HepG2 (cell line): ENCODE data around the gene AKIP1. TPM values are rescaled to one million over a fixed set of nuclear protein-coding genes. Genes with fewer than 3 reads are reported as not detected.

Source experiments
- ATAC-seq: fragments of 200-7000 bp; cut with Tn5 transposase; 3 replicates; pipeline ENCODE4 v1.9.1; 2020; ENCODE audit warnings: mild to moderate bottlenecking, moderate library complexity
- BruUV-seq: library from RNA; stranded (reverse); fragments of 400-500 nt; replicated peaks from 2 replicates; lab custom pipeline; 2021; lab: Mats Ljungman, UMichigan
- CTCF ChIA-PET: fragments of 300-600 bp; formaldehyde crosslinking; extraction: SDS; loops from one replicate; lab custom pipeline; 2021; ENCODE audit warnings: low total read pairs, inconsistent platforms, low intra/inter-chr PET ratio; lab: Yijun Ruan, JAX
- POLR2A ChIA-PET: fragments of 350-600 bp; sonication (Branson Sonifier 250); formaldehyde crosslinking; loops from one replicate; lab custom pipeline; 2020; ENCODE audit warnings: antibody characterized with exemption, inconsistent platforms; lab: Yijun Ruan, JAX
- DNase-seq: peaks from one replicate; pipeline ENCODE4 v3.0.0-alpha.2; 2015; ENCODE audit warnings: low spot score
- FAIRE-seq: peaks from 3 replicates; lab custom pipeline; 2011; peaks lifted over from hg19 to GRCh38; lab: Jason Lieb, UNC
- H2AFZ ChIP-seq: one replicate; pipeline ENCODE4 v1.6.1; 2011; ENCODE audit warnings: low read length, inconsistent platforms
- H3K27ac ChIP-seq: fragments of 300-600 bp; 3 replicates; pipeline ENCODE4 v1.8.0; 2011; ENCODE audit warnings: mixed run types, mild to moderate bottlenecking, mixed read lengths, low read length, inconsistent platforms; ENCODE audit not compliant: insufficient read depth; ENCODE audit errors: extremely low read length
- H3K27me3 ChIP-seq, 2 experiments: fragments of 200-600 bp in 1 of 2; 2 replicates in 1 of 2; 3 replicates in 1 of 2; pipeline versions ENCODE4 v1.6.0 to v1.8.0; 2011; ENCODE audit warnings: low read length in 2 of 2, mild to moderate bottlenecking in 2 of 2, moderate library complexity in 2 of 2, inconsistent platforms in 1 of 2; ENCODE audit not compliant: insufficient read depth in 2 of 2, control insufficient read depth in 1 of 2
- H3K36me3 ChIP-seq, 2 experiments: fragments of 200-600 bp in 1 of 2; replicated peaks in 1 of 2; 2 replicates in 1 of 2; 3 replicates in 1 of 2; pipeline versions ENCODE4 v1.5.1 to v1.8.0; 2011; ENCODE audit warnings: low read length in 2 of 2, inconsistent platforms in 1 of 2; ENCODE audit not compliant: insufficient read depth in 2 of 2, control insufficient read depth in 1 of 2
- H3K4me1 ChIP-seq: 2 replicates; pipeline ENCODE4 v1.5.1; 2012; ENCODE audit warnings: low read length, inconsistent platforms; ENCODE audit not compliant: insufficient read depth
- H3K4me2 ChIP-seq: 2 replicates; pipeline ENCODE4 v1.6.0; 2011; ENCODE audit warnings: low read depth, low read length, inconsistent platforms
- H3K4me3 ChIP-seq, 3 experiments: fragments of 200-600 bp in 1 of 3; sonication (generic), shearing (Covaris generic) in 1 of 3; replicated peaks in 1 of 3; 2 replicates each; pipeline ENCODE4 v1.5.1; 2011 to 2016; ENCODE audit warnings: low read length in 3 of 3, inconsistent platforms in 2 of 3, low read depth in 2 of 3, mild to moderate bottlenecking in 2 of 3, control low read depth in 1 of 3, mixed read lengths in 1 of 3; ENCODE audit not compliant: insufficient read depth in 1 of 3
- H3K79me2 ChIP-seq: one replicate; pipeline ENCODE4 v1.6.1; 2011; ENCODE audit warnings: low read length, inconsistent platforms; ENCODE audit not compliant: insufficient read depth
- H3K9ac ChIP-seq: 2 replicates; pipeline ENCODE4 v1.6.0; 2011; ENCODE audit warnings: mild to moderate bottlenecking, low read depth, low read length, inconsistent platforms; ENCODE audit not compliant: insufficient read depth
- H3K9me3 ChIP-seq: 2 replicates; pipeline ENCODE4 v1.5.1; 2012; ENCODE audit warnings: mild to moderate bottlenecking, low read length
- H4K20me1 ChIP-seq: 2 replicates; pipeline ENCODE4 v1.6.0; 2011; ENCODE audit warnings: inconsistent platforms, mild to moderate bottlenecking, low read length, moderate library complexity; ENCODE audit not compliant: insufficient read depth
- ZNF713 ChIP-seq: sonication (generic); formaldehyde crosslinking; IDR thresholded peaks from 2 replicates; pipeline ENCODE4 v1.4.0; 2020; ENCODE audit warnings: mild to moderate bottlenecking, missing genetic modification reagents
- WGBS: methylation state at CpG from one replicate; pipeline ENCODE4 v1.1.6; 2017; ENCODE audit warnings: low lambda C conversion rate; 5-methylcytosine and 5-hydroxymethylcytosine counted together
- in situ Hi-C: cut with HindIII; loops from 2 replicates; pipeline ENCODE4 v1.10.0; 2017; ENCODE audit warnings: low pct_unique_long_range_greater_than_20kb; ENCODE audit not compliant: extremely low pct_ligation_motif_present
- intact Hi-C: fragments of 100-400 bp; cut with micrococcal nuclease; formaldehyde crosslinking; loops from one replicate; pipeline ENCODE4 v1.10.0; 2022; ENCODE audit not compliant: unreplicated experiment
- polyA plus RNA-seq, 8 experiments: library from polyadenylated mRNA; depleted of rRNA in 3 of 8; stranded (reverse) in 7 of 8; unstranded in 1 of 8; fragments of >200 nt; fragmentation: Illumina TruSeq in 4 of 8; extraction: Trizol in 4 of 8; gene quantifications; 2 replicates each; pipeline versions ENCODE4 v1.2.1 to v1.2.3, GENCODE V29; 2011 to 2016; ENCODE audit warnings: low read depth in 4 of 8, missing spikeins in 1 of 8, mixed read lengths in 1 of 8; ENCODE audit not compliant: insufficient read depth in 1 of 8
- total RNA-seq, 5 experiments: library from RNA; depleted of rRNA; stranded (reverse); fragments of >200 nt; fragmentation: Illumina TruSeq; extraction: Trizol; gene quantifications; 2 replicates each; pipeline ENCODE4 v1.2.3, GENCODE V29; 2016; ENCODE audit warnings: low read depth in 1 of 5
- TF ChIP-seq, protein P1 (sequence below): sonication (generic); formaldehyde crosslinking; IDR thresholded peaks from 2 replicates; pipeline ENCODE4 v1.5.0; 2020; ENCODE audit warnings: mild to moderate bottlenecking, missing genetic modification reagents, borderline replicate concordance
- TF ChIP-seq, protein P2 (sequence below), 2 experiments: sonication (generic) in 1 of 2; formaldehyde crosslinking in 1 of 2; IDR thresholded peaks; 2 replicates each; pipeline versions ENCODE4 v1.5.1 to v1.6.1; 2011 to 2020; ENCODE audit warnings: borderline replicate concordance in 1 of 2, low read depth in 1 of 2, low read length in 1 of 2, mild to moderate bottlenecking in 1 of 2, missing genetic modification reagents in 1 of 2, moderate library complexity in 1 of 2
- TF ChIP-seq, protein P3 (sequence below): sonication (generic); formaldehyde crosslinking; IDR thresholded peaks from 2 replicates; pipeline ENCODE4 v1.4.0; 2020; ENCODE audit warnings: missing genetic modification reagents
- TF ChIP-seq, protein P4 (sequence below): fragments of 450-650 bp; IDR thresholded peaks from 2 replicates; pipeline ENCODE4 v1.6.1; 2016

The AKIP1 gene
- total and polyA plus RNA-seq, 2 of the 13 experiments (the other 11 are each of a cell fraction or from before 2014, with no cell fraction given), result 10.0 to 20.3 TPM

DNA sequence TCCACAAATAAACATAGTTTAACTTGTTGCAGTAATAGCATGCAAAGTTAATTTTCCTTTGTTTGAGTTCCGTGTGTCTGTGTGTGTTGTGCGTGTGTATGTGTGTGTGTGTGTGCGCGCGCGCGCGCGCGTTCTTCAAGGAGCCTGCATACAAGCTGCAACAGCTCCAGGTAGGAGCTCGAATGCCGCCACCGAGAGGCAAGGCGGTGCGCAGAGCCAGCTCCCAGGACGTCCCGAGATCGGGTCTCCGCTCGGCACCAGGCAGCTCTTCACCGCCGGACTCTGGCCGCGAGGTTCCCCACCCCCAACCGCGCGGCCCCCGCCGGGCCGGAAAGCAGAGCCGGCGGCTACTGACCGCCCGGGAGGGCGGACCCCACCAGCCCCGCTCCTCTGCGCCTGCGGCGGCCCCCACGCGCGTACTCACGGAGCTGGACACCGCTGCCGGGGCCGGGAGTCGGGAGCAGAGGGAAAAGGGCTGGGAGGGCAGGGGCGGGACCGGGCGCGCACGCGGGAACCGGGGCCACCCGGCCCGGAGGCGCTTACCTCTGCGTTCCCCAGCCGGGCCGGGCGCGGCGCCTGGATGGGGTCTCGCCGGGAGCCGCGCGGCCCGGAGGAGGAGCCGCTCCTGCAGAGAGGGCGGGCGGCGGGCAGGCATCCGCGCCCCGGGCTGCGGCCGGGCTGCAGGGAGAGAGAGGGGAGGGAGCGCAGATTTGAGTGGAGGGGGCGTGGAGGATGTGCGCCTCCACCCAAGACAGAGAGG, 40.4 kb upstream of the AKIP1 start (continued):
- TF ChIP-seq, protein P1, sequence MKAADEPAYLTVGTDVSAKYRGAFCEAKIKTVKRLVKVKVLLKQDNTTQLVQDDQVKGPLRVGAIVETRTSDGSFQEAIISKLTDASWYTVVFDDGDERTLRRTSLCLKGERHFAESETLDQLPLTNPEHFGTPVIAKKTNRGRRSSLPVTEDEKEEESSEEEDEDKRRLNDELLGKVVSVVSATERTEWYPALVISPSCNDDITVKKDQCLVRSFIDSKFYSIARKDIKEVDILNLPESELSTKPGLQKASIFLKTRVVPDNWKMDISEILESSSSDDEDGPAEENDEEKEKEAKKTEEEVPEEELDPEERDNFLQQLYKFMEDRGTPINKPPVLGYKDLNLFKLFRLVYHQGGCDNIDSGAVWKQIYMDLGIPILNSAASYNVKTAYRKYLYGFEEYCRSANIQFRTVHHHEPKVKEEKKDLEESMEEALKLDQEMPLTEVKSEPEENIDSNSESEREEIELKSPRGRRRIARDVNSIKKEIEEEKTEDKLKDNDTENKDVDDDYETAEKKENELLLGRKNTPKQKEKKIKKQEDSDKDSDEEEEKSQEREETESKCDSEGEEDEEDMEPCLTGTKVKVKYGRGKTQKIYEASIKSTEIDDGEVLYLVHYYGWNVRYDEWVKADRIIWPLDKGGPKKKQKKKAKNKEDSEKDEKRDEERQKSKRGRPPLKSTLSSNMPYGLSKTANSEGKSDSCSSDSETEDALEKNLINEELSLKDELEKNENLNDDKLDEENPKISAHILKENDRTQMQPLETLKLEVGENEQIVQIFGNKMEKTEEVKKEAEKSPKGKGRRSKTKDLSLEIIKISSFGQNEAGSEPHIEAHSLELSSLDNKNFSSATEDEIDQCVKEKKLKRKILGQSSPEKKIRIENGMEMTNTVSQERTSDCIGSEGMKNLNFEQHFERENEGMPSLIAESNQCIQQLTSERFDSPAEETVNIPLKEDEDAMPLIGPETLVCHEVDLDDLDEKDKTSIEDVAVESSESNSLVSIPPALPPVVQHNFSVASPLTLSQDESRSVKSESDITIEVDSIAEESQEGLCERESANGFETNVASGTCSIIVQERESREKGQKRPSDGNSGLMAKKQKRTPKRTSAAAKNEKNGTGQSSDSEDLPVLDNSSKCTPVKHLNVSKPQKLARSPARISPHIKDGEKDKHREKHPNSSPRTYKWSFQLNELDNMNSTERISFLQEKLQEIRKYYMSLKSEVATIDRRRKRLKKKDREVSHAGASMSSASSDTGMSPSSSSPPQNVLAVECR (CRISPR knock-in tag), result no peak

DNA sequence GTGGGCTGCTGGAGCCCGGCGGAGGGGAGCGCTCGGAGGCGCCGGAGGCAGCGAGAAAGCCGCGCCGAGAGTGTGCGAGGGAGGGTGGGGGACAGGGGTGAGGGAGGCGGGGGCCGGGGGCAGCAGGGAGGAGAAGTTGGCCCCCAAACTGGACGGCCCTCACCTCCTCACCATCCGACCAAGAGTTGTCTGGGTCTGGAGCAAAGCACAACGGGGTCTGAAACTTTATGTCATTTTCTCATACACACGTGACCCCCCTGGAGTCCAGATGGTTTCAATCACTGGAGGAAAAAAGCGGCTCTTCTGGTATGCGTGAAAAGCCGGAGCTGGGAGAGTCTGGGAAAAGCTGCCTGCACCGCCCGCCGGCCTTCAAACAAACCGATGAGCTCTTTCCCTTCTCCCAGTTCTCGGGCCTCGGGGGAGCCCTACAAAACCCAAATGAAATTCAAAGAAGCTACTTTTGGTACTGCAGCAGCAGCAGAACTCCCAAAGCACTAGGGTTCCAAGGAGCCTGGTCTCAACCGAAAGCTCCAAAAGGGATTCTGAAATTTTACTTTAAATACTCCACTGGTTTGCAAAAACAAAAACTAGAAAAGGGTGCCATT, 39.7 kb upstream of the AKIP1 start:
- BruUV-seq, result no TSS peak
- Histone ChIP-seq H3K4me2 (peak overlapping the region; percentile 80), H3K9ac (no peak overlapping the region), H3K4me1 (peaks cover 26% of the 10 kb centered on the region), H4K20me1 (no peaks in the 10 kb centered on the region), H3K9me3 (no peaks in the 10 kb centered on the region)
- in situ Hi-C loops, result no loop called here
- intact Hi-C loops, result loop anchor here (2.0 kb wide), 1 partner anchor 32 kb away; no protein-coding TSS in a partner anchor
- 0% methylated on average over 17 of the region's 27 CpGs for WGBS
- DNase-seq (peak; percentile 26), FAIRE-seq (no peak)
- TF ChIP-seq, protein P2, sequence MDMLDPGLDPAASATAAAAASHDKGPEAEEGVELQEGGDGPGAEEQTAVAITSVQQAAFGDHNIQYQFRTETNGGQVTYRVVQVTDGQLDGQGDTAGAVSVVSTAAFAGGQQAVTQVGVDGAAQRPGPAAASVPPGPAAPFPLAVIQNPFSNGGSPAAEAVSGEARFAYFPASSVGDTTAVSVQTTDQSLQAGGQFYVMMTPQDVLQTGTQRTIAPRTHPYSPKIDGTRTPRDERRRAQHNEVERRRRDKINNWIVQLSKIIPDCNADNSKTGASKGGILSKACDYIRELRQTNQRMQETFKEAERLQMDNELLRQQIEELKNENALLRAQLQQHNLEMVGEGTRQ (IDR thresholded peaks at IDR 0.05; ENCODE audit: low read depth, low read length), result no peak
- TF ChIP-seq, protein P2 (CRISPR knock-in tag; IDR thresholded peaks at IDR 0.05; ENCODE audit: borderline replicate concordance), result peak; percentile 25; the same call in 1 of the 2 replicates
- TF ChIP-seq ZNF713 (CRISPR knock-in tag), result no peak
- TF ChIP-seq, protein P3, sequence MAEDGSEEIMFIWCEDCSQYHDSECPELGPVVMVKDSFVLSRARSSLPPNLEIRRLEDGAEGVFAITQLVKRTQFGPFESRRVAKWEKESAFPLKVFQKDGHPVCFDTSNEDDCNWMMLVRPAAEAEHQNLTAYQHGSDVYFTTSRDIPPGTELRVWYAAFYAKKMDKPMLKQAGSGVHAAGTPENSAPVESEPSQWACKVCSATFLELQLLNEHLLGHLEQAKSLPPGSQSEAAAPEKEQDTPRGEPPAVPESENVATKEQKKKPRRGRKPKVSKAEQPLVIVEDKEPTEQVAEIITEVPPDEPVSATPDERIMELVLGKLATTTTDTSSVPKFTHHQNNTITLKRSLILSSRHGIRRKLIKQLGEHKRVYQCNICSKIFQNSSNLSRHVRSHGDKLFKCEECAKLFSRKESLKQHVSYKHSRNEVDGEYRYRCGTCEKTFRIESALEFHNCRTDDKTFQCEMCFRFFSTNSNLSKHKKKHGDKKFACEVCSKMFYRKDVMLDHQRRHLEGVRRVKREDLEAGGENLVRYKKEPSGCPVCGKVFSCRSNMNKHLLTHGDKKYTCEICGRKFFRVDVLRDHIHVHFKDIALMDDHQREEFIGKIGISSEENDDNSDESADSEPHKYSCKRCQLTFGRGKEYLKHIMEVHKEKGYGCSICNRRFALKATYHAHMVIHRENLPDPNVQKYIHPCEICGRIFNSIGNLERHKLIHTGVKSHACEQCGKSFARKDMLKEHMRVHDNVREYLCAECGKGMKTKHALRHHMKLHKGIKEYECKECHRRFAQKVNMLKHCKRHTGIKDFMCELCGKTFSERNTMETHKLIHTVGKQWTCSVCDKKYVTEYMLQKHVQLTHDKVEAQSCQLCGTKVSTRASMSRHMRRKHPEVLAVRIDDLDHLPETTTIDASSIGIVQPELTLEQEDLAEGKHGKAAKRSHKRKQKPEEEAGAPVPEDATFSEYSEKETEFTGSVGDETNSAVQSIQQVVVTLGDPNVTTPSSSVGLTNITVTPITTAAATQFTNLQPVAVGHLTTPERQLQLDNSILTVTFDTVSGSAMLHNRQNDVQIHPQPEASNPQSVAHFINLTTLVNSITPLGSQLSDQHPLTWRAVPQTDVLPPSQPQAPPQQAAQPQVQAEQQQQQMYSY, result peak; percentile 93
- TF ChIP-seq, protein P4, sequence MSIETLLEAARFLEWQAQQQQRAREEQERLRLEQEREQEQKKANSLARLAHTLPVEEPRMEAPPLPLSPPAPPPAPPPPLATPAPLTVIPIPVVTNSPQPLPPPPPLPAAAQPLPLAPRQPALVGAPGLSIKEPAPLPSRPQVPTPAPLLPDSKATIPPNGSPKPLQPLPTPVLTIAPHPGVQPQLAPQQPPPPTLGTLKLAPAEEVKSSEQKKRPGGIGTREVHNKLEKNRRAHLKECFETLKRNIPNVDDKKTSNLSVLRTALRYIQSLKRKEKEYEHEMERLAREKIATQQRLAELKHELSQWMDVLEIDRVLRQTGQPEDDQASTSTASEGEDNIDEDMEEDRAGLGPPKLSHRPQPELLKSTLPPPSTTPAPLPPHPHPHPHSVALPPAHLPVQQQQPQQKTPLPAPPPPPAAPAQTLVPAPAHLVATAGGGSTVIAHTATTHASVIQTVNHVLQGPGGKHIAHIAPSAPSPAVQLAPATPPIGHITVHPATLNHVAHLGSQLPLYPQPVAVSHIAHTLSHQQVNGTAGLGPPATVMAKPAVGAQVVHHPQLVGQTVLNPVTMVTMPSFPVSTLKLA, result 0 out of 2 replicates have a peak, but pooled peaks have one; percentile 28
- TF ChIP-seq, all 625 proteins: peak for 3
- Histone ChIP-seq H2AFZ (no peak overlapping the region), H3K27me3 (peaks cover 0 to 24% of the 10 kb centered on the region in 2 experiments; a peak in 3 of 5 replicates), H3K27ac (no peak overlapping the region), H3K4me3 (peak overlapping the region; percentile 60 to 70 (median 64); a peak in 5 of 6 replicates), H3K36me3 (no peaks in the 10 kb centered on the region), H3K79me2 (no peaks in the 10 kb centered on the region)
- CTCF ChIA-PET, result no interaction called here
- ATAC-seq, result peak; percentile 65
- POLR2A ChIA-PET, result no interaction called here
